Activated CD8-positive, alpha-beta T cell treated with anti-CD3 and anti-CD28 coated beads for 36 hours (primary cell): ENCODE data around the gene CATSPER4. TPM values are rescaled to one million over a fixed set of nuclear protein-coding genes. Genes with fewer than 3 reads are reported as not detected.

Experiments
- ATAC-seq: fragments of 200-7000 bp; cut with Tn5 transposase; one replicate; pipeline ENCODE4 v1.10.0; 2021; ENCODE audit warnings: mild to moderate bottlenecking, moderate library complexity
- CTCF ChIA-PET: fragments of 350-600 bp; sonication (Branson Sonifier 250); formaldehyde crosslinking; loops from one replicate; lab custom pipeline; 2021; ENCODE audit warnings: antibody characterized with exemption; lab: Charles Lee
- POLR2A ChIA-PET: fragments of 350-600 bp; sonication (Branson Sonifier 250); formaldehyde crosslinking; loops from one replicate; lab custom pipeline; 2021; ENCODE audit warnings: antibody characterized with exemption; lab: Charles Lee
- DNase-seq: peaks from one replicate; pipeline ENCODE4 v3.0.0-alpha.2; 2020
- H3K27ac Mint-ChIP-seq: one replicate; pipeline ENCODE4 v1.8.0; 2021; ENCODE audit warnings: mild to moderate bottlenecking, mixed read lengths
- H3K27me3 Mint-ChIP-seq: one replicate; pipeline ENCODE4 v1.8.0; 2021; ENCODE audit warnings: mixed read lengths
- H3K36me3 Mint-ChIP-seq: one replicate; pipeline ENCODE4 v1.8.0; 2021; ENCODE audit warnings: low read depth, mixed read lengths
- H3K4me1 Mint-ChIP-seq: one replicate; pipeline ENCODE4 v1.8.0; 2021; ENCODE audit warnings: low read depth, mixed read lengths
- H3K4me3 Mint-ChIP-seq: one replicate; pipeline ENCODE4 v1.8.0; 2021; ENCODE audit warnings: mild to moderate bottlenecking, moderate library complexity, mixed read lengths
- H3K9me3 Mint-ChIP-seq: one replicate; pipeline ENCODE4 v1.8.0; 2021; ENCODE audit warnings: mixed read lengths
- CTCF ChIP-seq: fragments of 200-600 bp; IDR thresholded peaks from one replicate; pipeline ENCODE4 v1.8.0; 2022; ENCODE audit warnings: antibody characterized with exemption, mild to moderate bottlenecking
- intact Hi-C: fragments of 100-400 bp; cut with micrococcal nuclease; formaldehyde crosslinking; loops from one replicate; pipeline ENCODE4 v1.10.0; 2022
- total RNA-seq, 2 experiments: library from RNA; stranded (reverse); gene quantifications; one replicate each; pipeline ENCODE4 v1.2.3, GENCODE V29; 2021

CATSPER4 gene
- total RNA-seq, 2 experiments from 2014 or later, result not detected

- DNase-seq, result no peak
- ATAC-seq, result no peak
- no peaks in the 10 kb centered on the region for H3K9me3 Mint-ChIP-seq
- ChIA-PET POLR2A (no interaction called here), CTCF (interaction anchor here (1.1 kb wide), 1 partner anchor 44 kb away, joined by 3 read pairs; no protein-coding TSS in a partner anchor)
- peaks cover 5% of the 10 kb centered on the region for H3K4me1 Mint-ChIP-seq
- intact Hi-C loops, result loop anchor here (10.0 kb wide), 1 partner anchor 114 kb away; no protein-coding TSS in a partner anchor
- H3K4me3 Mint-ChIP-seq, result no peak overlapping the region
- no peak overlapping the region for H3K27ac Mint-ChIP-seq
- H3K27me3 Mint-ChIP-seq, result no peaks in the 10 kb centered on the region
- no peak for TF ChIP-seq CTCF
- no peaks in the 10 kb centered on the region for H3K36me3 Mint-ChIP-seq
These were observed 41.5 kb upstream of the CATSPER4 start for GRCh38 chr1:26148887-26149286.

GRCh38 chr1:26153966-26154532, 36.4 kb upstream of the CATSPER4 start:
- intact Hi-C loops, result no loop called here
- DNase-seq (no peak), ATAC-seq (no peak)
- H3K4me1 Mint-ChIP-seq, result peaks cover 3% of the 10 kb centered on the region
- no peaks in the 10 kb centered on the region for H3K9me3 Mint-ChIP-seq
- H3K36me3 Mint-ChIP-seq, result no peaks in the 10 kb centered on the region
- ChIA-PET CTCF (interaction anchor here (1.6 to 1.9 kb wide), 2 partner anchors 9 to 52 kb away, joined by 4 to 13 read pairs; no protein-coding TSS in a partner anchor), POLR2A (interaction anchor here (1.1 to 1.8 kb wide), 2 partner anchors 28 to 164 kb away, joined by 4 to 5 read pairs; no protein-coding TSS in a partner anchor)
- H3K27ac Mint-ChIP-seq, result no peak overlapping the region
- no peak overlapping the region for H3K4me3 Mint-ChIP-seq
- TF ChIP-seq CTCF, result no peak
- H3K27me3 Mint-ChIP-seq, result peaks cover 17% of the 10 kb centered on the region

- H3K4me1 Mint-ChIP-seq, result peaks cover 3% of the 10 kb centered on the region
- DNase-seq (no peak), ATAC-seq (no peak)
- no peak overlapping the region for H3K27ac Mint-ChIP-seq
- intact Hi-C loops, result no loop called here
- POLR2A ChIA-PET, result interaction anchor here (1.1 to 1.8 kb wide), 2 partner anchors 28 to 164 kb away, joined by 4 to 5 read pairs; no protein-coding TSS in a partner anchor
- no peaks in the 10 kb centered on the region for H3K9me3 Mint-ChIP-seq
- no peaks in the 10 kb centered on the region for H3K36me3 Mint-ChIP-seq
- H3K4me3 Mint-ChIP-seq, result no peak overlapping the region
- CTCF ChIA-PET, result interaction anchor here (1.6 to 1.9 kb wide), 3 partner anchors 10 to 53 kb away, joined by 4 to 13 read pairs (median 7); partner anchors contain the start of gene ZNF593
- peaks cover 22% of the 10 kb centered on the region for H3K27me3 Mint-ChIP-seq
- TF ChIP-seq CTCF, result no peak
These were observed 35.7 kb upstream of the CATSPER4 start for GRCh38 chr1:26154750-26155149.

GRCh38 chr1:26155370-26156284, 34.8 kb upstream of the CATSPER4 start:
- Mint-ChIP-seq H3K27me3 (peaks cover 22% of the 10 kb centered on the region), H3K27ac (no peak overlapping the region), H3K36me3 (no peaks in the 10 kb centered on the region)

More at GRCh38 chr1:26155370-26156284, 34.8 kb upstream of the CATSPER4 start:
- no peaks in the 10 kb centered on the region for H3K9me3 Mint-ChIP-seq
- intact Hi-C loops, result no loop called here
- ChIA-PET POLR2A (interaction anchor here (1.1 to 1.8 kb wide), 3 partner anchors 11 to 96 kb away, joined by 3 to 5 read pairs (median 3); no protein-coding TSS in a partner anchor), CTCF (interaction anchor here (0.8 to 3.1 kb wide), 5 partner anchors 10 to 54 kb away, joined by 3 to 25 read pairs (median 7); partner anchors contain the start of gene ZNF593)
- ATAC-seq (no peak), DNase-seq (no peak)
- no peak for TF ChIP-seq CTCF
- no peak overlapping the region for H3K4me3 Mint-ChIP-seq
- peaks cover 3% of the 10 kb centered on the region for H3K4me1 Mint-ChIP-seq
